HG03103 (cell line): ENCODE results near the gene FAM199X.

ENCODE experiments used
- ATAC-seq: cut with Tn5 transposase; IDR thresholded peaks from one replicate; pipeline ENCODE4 v1.9.1; 2021; ENCODE audit warnings: low read depth; ENCODE audit not compliant: unreplicated experiment

Gene FAM199X

GRCh38 chrX:104165894-104166734 is at the start of gene FAM199X:
Gene FAM199X (plus strand): TSS chrX:104166453. CDS start chrX:104166786, 333 bp downstream.
- peak; percentile 93 for ATAC-seq

- ATAC-seq, result no peak
Observed at GRCh38 chrX:104117759-104118158, 48.5 kb upstream of the FAM199X start.

GRCh38 chrX:104118765-104119164 is 47.5 kb upstream of the FAM199X start:
- ATAC-seq, result no peak

- no peak for ATAC-seq
Observed at GRCh38 chrX:104122829-104123228, 43.4 kb upstream of the FAM199X start.

DNA sequence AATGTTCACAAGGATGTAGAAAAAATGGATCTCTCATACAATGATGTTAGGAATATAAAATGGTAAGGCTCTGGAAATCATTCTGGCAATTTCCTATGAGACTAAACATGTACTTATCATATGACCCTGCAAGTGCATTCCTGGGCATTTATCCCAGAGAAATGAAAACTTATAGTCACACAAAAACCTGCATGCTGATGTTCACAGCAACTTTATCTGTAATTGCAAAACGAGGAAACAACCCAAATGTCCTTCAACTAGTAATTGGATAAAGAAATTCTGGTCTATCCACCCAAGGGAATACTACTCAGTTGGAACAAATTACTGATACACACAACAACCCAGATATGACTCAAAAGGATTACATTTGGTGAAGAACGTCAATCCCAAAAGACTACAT is 39.4 kb upstream of the FAM199X start:
- no peak for ATAC-seq

- no peak for ATAC-seq
Observed at GRCh38 chrX:104130808-104131207, 35.4 kb upstream of the FAM199X start.

DNA sequence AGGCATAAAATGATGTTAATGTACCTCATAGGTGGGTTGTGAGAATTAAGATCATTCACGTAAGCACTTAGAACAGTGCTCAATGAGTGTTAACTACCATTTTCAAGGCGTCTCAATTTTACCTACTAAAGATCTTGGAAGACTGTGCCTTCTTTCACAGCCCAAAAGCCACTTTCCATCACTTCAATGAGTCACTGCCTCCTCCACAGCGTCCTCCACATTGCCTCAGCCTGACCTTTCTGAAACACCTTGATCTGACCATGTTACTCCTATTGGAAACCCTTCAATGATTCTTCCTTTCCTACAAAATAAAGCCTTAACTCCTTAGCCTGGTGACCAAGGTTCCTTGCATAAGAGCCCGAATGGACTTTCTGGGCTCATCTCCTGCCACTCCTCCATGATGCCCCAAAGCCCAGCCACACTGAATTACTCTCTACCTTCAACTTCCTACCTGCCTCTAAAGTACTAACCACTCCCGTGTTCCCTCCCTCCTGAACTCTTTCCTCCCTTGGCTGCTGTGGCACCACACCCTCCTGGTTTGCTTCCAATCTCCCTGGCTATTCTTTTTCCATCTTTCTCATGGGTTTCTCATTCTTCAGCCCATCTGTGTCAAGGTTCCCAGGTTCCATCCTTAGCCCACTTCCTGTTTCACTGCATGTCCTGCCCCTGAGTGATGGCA is 31.5 kb upstream of the FAM199X start:
- ATAC-seq, result no peak

GRCh38 chrX:104135677-104136076 is 30.6 kb upstream of the FAM199X start:
- no peak for ATAC-seq

DNA sequence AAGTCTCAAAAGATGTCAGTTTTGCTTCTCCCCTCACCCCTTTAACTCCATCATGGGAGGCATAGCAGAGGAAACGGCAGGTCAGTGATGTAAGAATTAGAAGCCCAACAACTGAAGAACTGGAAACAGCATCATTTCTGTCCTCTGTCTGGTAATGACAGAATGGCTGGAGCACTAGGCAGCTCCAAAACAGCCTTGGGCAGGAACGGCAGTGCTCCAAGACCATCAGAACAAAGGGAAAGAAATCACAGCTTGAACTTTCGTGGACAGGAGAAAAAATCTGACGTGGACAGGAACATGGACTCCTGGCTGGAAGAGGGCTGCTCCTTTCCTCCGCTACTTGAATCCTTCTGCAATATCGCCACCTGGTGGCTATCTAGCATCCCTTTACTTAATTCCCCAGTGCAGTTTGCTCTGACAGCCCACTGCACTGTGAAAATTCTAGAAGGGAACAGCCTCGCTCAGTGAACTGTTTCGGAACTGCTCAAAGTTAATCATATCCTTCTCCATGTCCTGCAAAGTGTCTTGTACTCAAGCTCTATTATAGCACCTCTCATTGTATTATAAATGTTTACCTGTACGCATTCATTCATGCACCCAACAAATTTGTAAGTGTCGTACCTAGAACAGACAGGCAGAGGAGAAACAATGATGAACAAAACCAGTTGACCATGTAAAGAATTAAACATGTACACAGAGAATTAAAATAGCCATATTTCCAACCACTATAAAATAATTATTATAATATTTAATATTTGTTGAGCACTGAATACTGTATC is 29.8 kb upstream of the FAM199X start:
- peak; percentile 90 for ATAC-seq

- ATAC-seq, result no peak
Observed at GRCh38 chrX:104137496-104137895, 28.8 kb upstream of the FAM199X start.

DNA sequence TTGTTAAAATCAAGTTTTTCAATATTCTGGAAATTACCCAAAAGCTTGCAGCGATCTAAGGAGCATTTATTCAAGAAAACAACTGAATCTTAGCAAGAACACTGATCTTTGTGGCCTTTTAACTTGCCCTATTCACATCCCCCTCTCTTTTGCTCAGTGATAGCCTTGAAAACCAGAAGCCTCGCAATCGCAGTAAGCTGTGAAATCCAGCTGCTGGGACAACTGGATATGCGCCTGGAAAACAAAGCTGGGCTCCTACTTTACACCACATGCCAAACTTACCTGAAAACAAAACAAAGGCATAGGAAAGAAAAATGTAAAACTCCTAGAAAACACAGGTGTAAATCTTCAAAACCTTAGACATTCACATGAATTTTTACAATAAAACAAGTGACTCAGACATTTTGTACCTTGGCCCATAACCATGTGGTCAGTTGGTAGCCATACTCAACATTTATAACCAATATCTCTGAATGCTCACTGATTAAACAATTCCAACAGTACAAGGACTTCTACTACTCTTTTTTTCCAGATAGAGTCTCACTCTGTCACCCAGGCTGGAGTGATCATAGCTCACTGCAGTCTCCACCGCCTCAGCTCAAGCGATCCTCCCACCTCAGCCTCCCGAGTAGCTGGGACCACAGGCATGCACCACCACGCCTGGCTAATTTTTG is 25.0 kb upstream of the FAM199X start:
- no peak for ATAC-seq

GRCh38 chrX:104151037-104151436 is 15.2 kb upstream of the FAM199X start:
- ATAC-seq, result no peak

GRCh38 chrX:104156630-104157529 is 9.4 kb upstream of the FAM199X start, which contains the start of gene SLC25A53:
Gene SLC25A53 (minus strand): TSS chrX:104157009. CDS start chrX:104105257, 51,752 bp downstream.
- peak; percentile 91 for ATAC-seq

- ATAC-seq, result peak; percentile 1
Observed at GRCh38 chrX:104166735-104167436, 633 bp downstream of the FAM199X start.

- ATAC-seq, result no peak
Observed at GRCh38 chrX:104168127-104168526, 1.9 kb downstream of the FAM199X start.

DNA sequence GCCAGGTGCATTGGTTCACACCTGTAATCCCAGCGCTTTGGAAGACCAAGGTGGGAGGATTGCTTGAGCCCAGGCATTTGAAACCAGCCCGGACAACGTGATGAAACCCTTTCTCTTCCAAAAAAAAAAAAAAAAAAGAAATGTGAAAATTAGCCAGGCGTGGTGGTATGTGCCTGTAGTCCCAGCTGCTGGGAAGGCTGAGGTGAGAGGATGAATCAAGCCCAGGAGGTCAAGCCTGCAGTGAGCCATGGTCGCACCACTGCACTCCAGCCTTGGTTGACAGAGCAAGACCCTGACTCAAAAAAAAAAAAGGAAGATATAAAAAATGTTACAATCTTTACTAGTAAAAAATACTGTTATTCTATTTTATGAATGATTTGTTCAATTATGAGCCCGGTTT is 5.9 kb downstream of the FAM199X start:
- ATAC-seq, result no peak

- no peak for ATAC-seq
Observed at GRCh38 chrX:104172788-104173187, 6.5 kb downstream of the FAM199X start.

GRCh38 chrX:104173841-104174240 is 7.6 kb downstream of the FAM199X start:
- no peak for ATAC-seq

DNA sequence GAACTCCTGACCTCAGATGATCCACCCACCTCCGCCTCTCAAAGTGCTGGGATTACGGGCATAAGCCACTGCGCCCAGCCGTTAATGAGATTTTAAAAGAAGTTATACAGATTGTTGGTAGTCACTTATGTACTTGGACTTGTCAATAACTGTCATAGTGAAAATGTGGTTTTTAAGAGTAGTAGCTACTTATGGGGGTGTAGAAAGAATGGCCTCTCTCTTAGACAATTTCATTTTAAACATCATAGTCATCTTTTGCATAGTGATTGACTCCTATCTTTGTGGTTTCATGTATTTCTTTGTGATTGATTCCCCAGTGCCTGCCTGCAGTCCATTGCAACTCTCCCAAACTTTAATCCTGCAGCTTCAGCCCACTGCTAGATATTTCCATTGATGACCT is 17.4 kb downstream of the FAM199X start:
- no peak for ATAC-seq
